MCF 10A (cell line): ENCODE data around the gene TSPAN11. TPM values are rescaled to one million over a fixed set of nuclear protein-coding genes. Genes with fewer than 3 reads are reported as not detected.

Experiments used
- BruUV-seq: library from RNA; stranded (reverse); fragments of 400-500 nt; replicated peaks from 2 replicates; lab custom pipeline; 2021; lab: Mats Ljungman, UMichigan
- CTCF ChIA-PET: fragments of 300-600 bp; sonication (Branson Sonifier 250); formaldehyde crosslinking; extraction: SDS; loops from one replicate; lab custom pipeline; 2021; ENCODE audit warnings: antibody characterized with exemption, inconsistent platforms; lab: Yijun Ruan, JAX
- POLR2A ChIA-PET: fragments of 300-600, 350-650 bp; sonication (Branson Sonifier 250); formaldehyde crosslinking; extraction: SDS; loops from one replicate; lab custom pipeline; 2020; ENCODE audit warnings: antibody characterized with exemption, inconsistent platforms; lab: Yijun Ruan, JAX
- DNase-seq: peaks from one replicate; pipeline ENCODE4 v3.0.0-alpha.2; 2018; ENCODE audit not compliant: unreplicated experiment
- H3K27ac Mint-ChIP-seq: one replicate; pipeline ENCODE4 v1.8.0; 2022; ENCODE audit warnings: mild to moderate bottlenecking, low read depth, mixed read lengths; ENCODE audit not compliant: unreplicated experiment
- H3K27me3 Mint-ChIP-seq: one replicate; pipeline ENCODE4 v1.8.0; 2022; ENCODE audit warnings: mixed read lengths; ENCODE audit not compliant: insufficient read depth, unreplicated experiment
- H3K36me3 Mint-ChIP-seq: one replicate; pipeline ENCODE4 v1.8.0; 2022; ENCODE audit warnings: mild to moderate bottlenecking, moderate library complexity, mixed read lengths; ENCODE audit not compliant: insufficient read depth, unreplicated experiment
- H3K4me1 Mint-ChIP-seq: one replicate; pipeline ENCODE4 v1.8.0; 2022; ENCODE audit warnings: mixed read lengths; ENCODE audit not compliant: insufficient read depth, unreplicated experiment
- H3K4me3 Mint-ChIP-seq: one replicate; pipeline ENCODE4 v1.8.0; 2022; ENCODE audit warnings: mild to moderate bottlenecking, moderate library complexity, mixed read lengths; ENCODE audit not compliant: unreplicated experiment
- H3K9me3 Mint-ChIP-seq: one replicate; pipeline ENCODE4 v1.8.0; 2022; ENCODE audit warnings: mixed read lengths; ENCODE audit not compliant: unreplicated experiment
- intact Hi-C: fragments of 100-400 bp; cut with micrococcal nuclease; formaldehyde crosslinking; loops from 2 replicates; pipeline ENCODE4 v1.14.1; 2022
- total RNA-seq: library from RNA; stranded (reverse); gene quantifications from 2 replicates; pipeline ENCODE4 v1.2.3, GENCODE V29; 2022
- TF ChIP-seq, protein P1 (sequence below): fragments of 200-600 bp; IDR thresholded peaks from one replicate; pipeline ENCODE4 v1.8.0; 2022; ENCODE audit warnings: antibody characterized with exemption, mild to moderate bottlenecking; ENCODE audit not compliant: unreplicated experiment

Gene TSPAN11
- total RNA-seq, 1 experiment from 2014 or later, result not detected

DNA sequence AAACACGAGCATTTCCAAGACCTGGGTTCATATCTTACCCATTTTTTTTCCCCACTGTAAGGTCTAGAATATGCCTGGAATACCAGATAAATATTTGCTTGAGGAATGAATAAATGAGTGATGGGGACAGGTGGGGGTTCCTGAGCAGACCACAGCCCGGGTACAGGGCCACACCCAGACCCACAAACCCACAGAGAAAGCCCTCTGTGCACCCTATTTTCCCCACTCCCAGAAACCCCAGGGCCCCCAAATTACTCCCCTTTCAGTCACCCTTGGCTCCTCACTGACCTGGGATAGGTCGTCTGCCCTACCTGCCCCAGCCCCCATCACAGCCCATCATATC is 80.6 kb downstream of the TSPAN11 start:
- Mint-ChIP-seq H3K9me3 (no peaks in the 10 kb centered on the region), H3K27ac (no peak overlapping the region), H3K4me1 (peaks cover 6% of the 10 kb centered on the region), H3K4me3 (no peak overlapping the region), H3K36me3 (no peaks in the 10 kb centered on the region), H3K27me3 (peaks cover 3% of the 10 kb centered on the region)
- ChIA-PET POLR2A (no interaction called here), CTCF (interaction anchor here (1.7 kb wide), 1 partner anchor 21 kb away, joined by 4 read pairs; no protein-coding TSS in a partner anchor)
- DNase-seq, result no peak
- no TSS peak for BruUV-seq
- intact Hi-C loops, result no loop called here
- TF ChIP-seq, protein P1, sequence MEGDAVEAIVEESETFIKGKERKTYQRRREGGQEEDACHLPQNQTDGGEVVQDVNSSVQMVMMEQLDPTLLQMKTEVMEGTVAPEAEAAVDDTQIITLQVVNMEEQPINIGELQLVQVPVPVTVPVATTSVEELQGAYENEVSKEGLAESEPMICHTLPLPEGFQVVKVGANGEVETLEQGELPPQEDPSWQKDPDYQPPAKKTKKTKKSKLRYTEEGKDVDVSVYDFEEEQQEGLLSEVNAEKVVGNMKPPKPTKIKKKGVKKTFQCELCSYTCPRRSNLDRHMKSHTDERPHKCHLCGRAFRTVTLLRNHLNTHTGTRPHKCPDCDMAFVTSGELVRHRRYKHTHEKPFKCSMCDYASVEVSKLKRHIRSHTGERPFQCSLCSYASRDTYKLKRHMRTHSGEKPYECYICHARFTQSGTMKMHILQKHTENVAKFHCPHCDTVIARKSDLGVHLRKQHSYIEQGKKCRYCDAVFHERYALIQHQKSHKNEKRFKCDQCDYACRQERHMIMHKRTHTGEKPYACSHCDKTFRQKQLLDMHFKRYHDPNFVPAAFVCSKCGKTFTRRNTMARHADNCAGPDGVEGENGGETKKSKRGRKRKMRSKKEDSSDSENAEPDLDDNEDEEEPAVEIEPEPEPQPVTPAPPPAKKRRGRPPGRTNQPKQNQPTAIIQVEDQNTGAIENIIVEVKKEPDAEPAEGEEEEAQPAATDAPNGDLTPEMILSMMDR, result no peak

GRCh38 chr12:31007636-31008175 is 81.2 kb downstream of the TSPAN11 start:
- ChIA-PET CTCF (no interaction called here), POLR2A (no interaction called here)
- Mint-ChIP-seq H3K9me3 (no peaks in the 10 kb centered on the region), H3K4me3 (no peak overlapping the region), H3K4me1 (peaks cover 6% of the 10 kb centered on the region), H3K27ac (no peak overlapping the region), H3K36me3 (no peaks in the 10 kb centered on the region), H3K27me3 (peaks cover 9% of the 10 kb centered on the region)
- TF ChIP-seq, protein P1, result no peak
- no peak for DNase-seq
- no TSS peak for BruUV-seq
- intact Hi-C loops, result no loop called here

DNA sequence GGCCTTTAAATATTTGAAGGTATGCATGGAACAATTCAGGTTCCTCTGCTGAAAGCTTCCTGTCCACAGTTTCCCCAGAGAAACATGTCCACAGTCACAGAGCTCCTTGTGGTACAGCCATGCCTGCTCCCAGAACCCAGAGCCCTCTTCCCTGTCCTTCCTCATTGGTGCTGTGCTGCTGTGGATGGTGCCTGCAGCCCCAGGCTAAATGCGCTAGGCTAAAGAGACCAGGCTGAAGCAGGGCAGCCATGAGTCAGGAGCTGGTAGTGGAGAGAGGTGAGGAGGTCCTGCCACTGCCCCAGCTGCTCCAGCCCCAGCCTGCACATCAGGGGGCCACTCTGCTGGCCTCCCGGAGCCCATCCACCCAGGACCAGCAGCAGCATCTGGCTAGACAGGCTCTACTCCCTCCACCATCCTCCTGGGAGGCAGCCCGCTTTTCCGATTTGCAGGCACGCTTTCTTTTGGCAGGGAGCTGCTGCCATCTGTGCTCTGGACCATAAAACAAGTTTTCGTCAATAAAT is 81.8 kb downstream of the TSPAN11 start:
- Mint-ChIP-seq H3K9me3 (no peaks in the 10 kb centered on the region), H3K27ac (no peak overlapping the region), H3K36me3 (no peaks in the 10 kb centered on the region), H3K27me3 (peaks cover 12% of the 10 kb centered on the region), H3K4me3 (no peak overlapping the region), H3K4me1 (peaks cover 6% of the 10 kb centered on the region)
- intact Hi-C loops, result no loop called here
- TF ChIP-seq, protein P1, result no peak
- ChIA-PET CTCF (no interaction called here), POLR2A (no interaction called here)
- no peak for DNase-seq
- no TSS peak for BruUV-seq

GRCh38 chr12:31008961-31009840 is 82.7 kb downstream of the TSPAN11 start:
- TF ChIP-seq, protein P1, result no peak
- DNase-seq, result no peak
- POLR2A ChIA-PET, result no interaction called here
- H3K9me3 Mint-ChIP-seq, result no peaks in the 10 kb centered on the region
- BruUV-seq, result no TSS peak
- H3K36me3 Mint-ChIP-seq, result no peaks in the 10 kb centered on the region
- H3K4me3 Mint-ChIP-seq, result no peak overlapping the region
- intact Hi-C loops, result no loop called here
- CTCF ChIA-PET, result no interaction called here
- H3K4me1 Mint-ChIP-seq, result peaks cover 6% of the 10 kb centered on the region
- peaks cover 17% of the 10 kb centered on the region for H3K27me3 Mint-ChIP-seq
- H3K27ac Mint-ChIP-seq, result no peak overlapping the region
